Measurements from ENCODE around the gene GFRA1. TPM values are rescaled to one million over a fixed set of nuclear protein-coding genes. Genes with fewer than 3 reads are reported as not detected.

The GFRA1 gene
- total RNA-seq, 2 experiments from 2014 or later: not detected

- H3K9me3 Mint-ChIP-seq: no peaks in the 10 kb centered on the region
- ATAC-seq (ENCODE audit: poor library complexity): no peak
- CTCF ChIA-PET: no interaction called here
- H3K36me3 Mint-ChIP-seq (ENCODE audit: low read depth): no peaks in the 10 kb centered on the region
- Histone ChIP-seq H3K4me1 (ENCODE audit: insufficient read depth, low read length) (no peaks in the 10 kb centered on the region), H3K4me3 (ENCODE audit: low read length) (no peak overlapping the region), H3K9me3 (ENCODE audit: control insufficient read depth in 1 of 2, insufficient read depth in 1 of 2, low read length in 2 of 2) (no peaks in the 10 kb centered on the region), H3K27me3 (ENCODE audit: control insufficient read depth in 1 of 2, insufficient read depth in 2 of 2, low read length in 2 of 2) (no peaks in the 10 kb centered on the region), H3K27ac (ENCODE audit: low read depth in 1 of 2, low read length in 2 of 2) (no peak overlapping the region), H3K36me3 (ENCODE audit: insufficient read depth, low read length) (no peaks in the 10 kb centered on the region)
- TF ChIP-seq CTCF (IDR thresholded peaks at IDR 0.05): no peak
- no peak overlapping the region for H3K4me3 Mint-ChIP-seq
- no peak overlapping the region for H3K27ac Mint-ChIP-seq
- POLR2A ChIA-PET: no interaction called here
- intact Hi-C loops (cut with DNase I, micrococcal nuclease): no loop called here
- no peaks in the 10 kb centered on the region for H3K27me3 Mint-ChIP-seq
- H3K4me1 Mint-ChIP-seq (ENCODE audit: low read depth): no peaks in the 10 kb centered on the region
- DNase-seq: no peak
Observed at GRCh38 chr10:116085323-116085722, 187.7 kb downstream of the GFRA1 start.

GRCh38 chr10:116084161-116084560, 188.8 kb downstream of the GFRA1 start:
- no peaks in the 10 kb centered on the region for H3K27me3 Mint-ChIP-seq
- no peak overlapping the region for H3K27ac Mint-ChIP-seq
- ATAC-seq (ENCODE audit: poor library complexity): no peak
- TF ChIP-seq CTCF (IDR thresholded peaks at IDR 0.05): no peak
- Histone ChIP-seq H3K9me3 (ENCODE audit: control insufficient read depth in 1 of 2, insufficient read depth in 1 of 2, low read length in 2 of 2) (no peaks in the 10 kb centered on the region), H3K4me3 (ENCODE audit: low read length) (no peak overlapping the region), H3K4me1 (ENCODE audit: insufficient read depth, low read length) (no peaks in the 10 kb centered on the region), H3K36me3 (ENCODE audit: insufficient read depth, low read length) (no peaks in the 10 kb centered on the region), H3K27ac (ENCODE audit: low read depth in 1 of 2, low read length in 2 of 2) (no peak overlapping the region), H3K27me3 (ENCODE audit: control insufficient read depth in 1 of 2, insufficient read depth in 2 of 2, low read length in 2 of 2) (no peaks in the 10 kb centered on the region)
- intact Hi-C loops (cut with DNase I, micrococcal nuclease): no loop called here
- H3K36me3 Mint-ChIP-seq (ENCODE audit: low read depth): no peaks in the 10 kb centered on the region
- no peaks in the 10 kb centered on the region for H3K4me1 Mint-ChIP-seq (ENCODE audit: low read depth)
- no peak for DNase-seq
- POLR2A ChIA-PET: no interaction called here
- no peaks in the 10 kb centered on the region for H3K9me3 Mint-ChIP-seq
- CTCF ChIA-PET: no interaction called here
- no peak overlapping the region for H3K4me3 Mint-ChIP-seq

- Mint-ChIP-seq H3K9me3 (no peaks in the 10 kb centered on the region), H3K4me1 (ENCODE audit: low read depth) (no peaks in the 10 kb centered on the region), H3K4me3 (no peak overlapping the region), H3K27me3 (no peaks in the 10 kb centered on the region), H3K36me3 (ENCODE audit: low read depth) (no peaks in the 10 kb centered on the region), H3K27ac (no peak overlapping the region)
- no peaks in the 10 kb centered on the region for H3K4me1 ChIP-seq (ENCODE audit: insufficient read depth, low read length)
- ChIA-PET POLR2A (no interaction called here), CTCF (no interaction called here)
- no peak overlapping the region for H3K27ac ChIP-seq (ENCODE audit: low read depth in 1 of 2, low read length in 2 of 2)
- no peak for ATAC-seq (ENCODE audit: poor library complexity)
- no peaks in the 10 kb centered on the region for H3K9me3 ChIP-seq (ENCODE audit: control insufficient read depth in 1 of 2, insufficient read depth in 1 of 2, low read length in 2 of 2)
- no peak for TF ChIP-seq CTCF (IDR thresholded peaks at IDR 0.05)
- DNase-seq: no peak
- no peak overlapping the region for H3K4me3 ChIP-seq (ENCODE audit: low read length)
- no peaks in the 10 kb centered on the region for H3K36me3 ChIP-seq (ENCODE audit: insufficient read depth, low read length)
- intact Hi-C loops (cut with DNase I, micrococcal nuclease): no loop called here
- no peaks in the 10 kb centered on the region for H3K27me3 ChIP-seq (ENCODE audit: control insufficient read depth in 1 of 2, insufficient read depth in 2 of 2, low read length in 2 of 2)
Observed at GRCh38 chr10:116083226-116083762, 189.7 kb downstream of the GFRA1 start.
